ENCODE results near the gene SMAD5.

Gene SMAD5

DNA sequence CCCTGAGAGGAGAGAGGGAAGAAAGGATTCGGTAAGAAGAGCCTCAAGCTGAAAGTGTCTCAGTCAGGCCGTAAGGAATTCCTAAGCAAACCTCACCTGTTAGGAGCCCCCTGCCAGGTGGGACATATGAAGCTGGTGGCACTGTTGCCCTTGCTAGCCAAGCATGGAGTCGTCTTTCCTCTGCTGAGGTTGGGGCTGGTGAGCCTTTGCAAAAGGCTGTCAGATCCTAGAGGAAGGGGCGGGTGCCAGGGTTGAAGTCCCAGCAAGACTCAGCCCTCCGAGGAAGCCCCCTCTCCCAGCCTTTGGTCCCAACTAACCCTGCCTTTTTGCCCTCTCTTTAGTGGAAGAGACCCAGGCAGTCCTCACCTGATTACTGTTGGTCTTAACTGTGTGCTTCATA, 65.8 kb downstream of the SMAD5 start:
- no peak for DNase-seq

DNA sequence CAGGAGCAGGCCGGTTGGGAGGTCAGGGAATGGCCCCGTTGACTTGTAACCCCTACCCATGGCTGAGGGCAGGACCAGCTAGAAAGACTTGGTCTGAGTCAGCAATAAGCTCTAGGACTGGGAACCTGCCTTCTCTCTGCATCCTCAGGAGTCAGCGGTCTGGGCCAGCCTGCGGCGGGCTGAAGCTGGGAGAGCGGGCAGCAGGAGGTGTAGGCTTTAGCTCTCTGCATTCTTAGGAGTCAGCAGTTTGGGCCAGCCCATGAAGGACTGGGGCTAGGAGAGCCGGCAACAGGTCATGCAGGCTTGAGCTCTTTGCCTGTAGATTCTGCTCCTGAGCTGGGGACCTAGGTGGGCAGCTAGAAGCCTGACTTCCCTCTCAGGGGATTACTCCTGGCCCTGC, 66.8 kb downstream of the SMAD5 start:
- DNase-seq: no peak

DNA sequence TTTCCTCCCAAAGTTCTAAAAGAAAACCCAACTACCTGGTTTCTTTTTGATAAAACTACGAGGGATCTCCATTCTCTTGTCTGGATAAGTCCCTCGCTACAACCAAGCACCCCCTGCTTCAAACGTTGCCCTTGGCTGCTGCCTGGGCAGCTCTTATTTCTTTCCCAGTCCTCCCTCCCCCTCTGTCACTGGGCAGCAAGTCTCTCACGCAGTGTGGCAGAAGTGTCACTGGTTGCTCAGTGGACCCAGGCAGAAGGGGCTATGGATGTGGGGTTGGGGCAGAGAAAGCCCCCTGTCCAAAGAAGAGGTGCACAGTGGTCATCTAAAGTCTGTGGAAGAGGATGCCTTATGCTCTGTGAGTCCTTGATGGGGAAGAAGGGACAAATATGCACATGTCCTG, 67.5 kb downstream of the SMAD5 start:
- DNase-seq: no peak

DNA sequence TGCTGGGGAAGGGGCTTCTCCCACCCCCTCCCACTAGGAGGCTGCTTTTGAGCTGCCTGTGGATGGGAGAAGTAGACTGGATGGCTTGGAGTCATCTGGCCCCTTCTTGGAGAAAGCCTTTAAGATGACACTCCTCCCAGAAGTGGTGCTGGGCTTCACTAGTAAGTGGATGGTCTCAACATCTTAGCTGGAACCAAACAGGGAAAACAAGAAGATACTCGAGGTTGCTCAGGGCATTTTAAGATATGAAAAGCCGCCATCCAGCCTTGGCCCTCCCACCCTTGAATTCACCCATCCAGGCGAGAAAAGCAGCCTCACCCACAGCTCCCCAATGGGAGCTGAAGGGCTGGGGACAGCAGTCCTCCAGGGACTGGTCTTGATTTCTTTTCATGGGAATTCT, 68.1 kb downstream of the SMAD5 start:
- DNase-seq: no peak

DNA sequence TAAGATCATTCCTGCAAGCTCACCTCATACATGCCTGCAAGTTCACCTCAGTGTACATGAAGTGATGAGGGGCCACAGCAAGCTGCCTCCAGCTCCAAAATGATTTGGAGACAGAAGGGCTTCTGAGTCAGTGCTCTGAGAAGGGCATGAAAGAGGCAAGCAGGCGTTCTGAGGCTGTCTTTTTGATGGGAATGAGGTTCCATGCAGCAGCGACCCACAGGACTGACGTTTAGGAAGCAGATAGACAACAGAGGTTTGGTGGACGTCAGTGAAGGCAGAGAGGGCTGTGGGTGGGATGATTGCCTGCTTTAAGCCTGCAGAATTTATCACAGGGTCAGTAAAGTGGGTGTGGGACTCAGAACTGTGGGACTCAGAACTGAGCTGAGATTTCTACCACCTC, 69.2 kb downstream of the SMAD5 start:
- DNase-seq: no peak

DNA sequence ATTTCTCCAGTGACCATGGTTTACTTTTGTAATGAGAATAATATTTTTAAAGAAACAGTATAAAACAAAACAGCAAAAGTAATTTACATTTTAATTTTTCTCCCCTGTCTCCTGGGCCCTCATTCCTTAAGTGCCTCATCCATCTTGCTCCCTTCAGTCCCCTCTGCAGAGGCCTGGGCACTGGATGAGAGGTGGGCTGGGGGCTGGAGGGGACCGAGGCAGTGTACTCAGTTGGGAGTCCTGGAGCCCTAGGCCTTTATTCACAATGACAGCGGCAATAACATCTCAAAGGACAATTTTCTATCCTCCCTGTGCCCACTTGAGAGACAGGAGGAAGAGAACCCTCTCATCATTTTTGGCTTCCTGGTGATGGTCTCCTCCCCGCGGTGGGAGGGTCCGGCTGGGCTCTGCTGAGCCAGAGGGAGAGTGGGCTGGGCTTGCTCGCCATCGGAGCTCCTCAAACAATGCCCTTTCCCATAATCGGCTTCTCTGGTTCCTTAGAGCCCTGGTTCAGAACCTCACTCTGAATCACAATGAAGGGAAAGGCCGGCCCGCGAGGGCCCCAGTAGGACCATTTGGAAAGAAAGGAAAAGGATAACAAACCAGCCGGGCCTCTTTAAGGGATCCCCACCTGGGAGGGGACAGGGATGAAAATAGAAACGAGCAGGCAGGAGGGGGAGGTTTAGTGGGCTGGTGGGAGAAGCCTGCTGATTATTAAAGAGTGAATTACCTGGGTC, 70.0 kb downstream of the SMAD5 start:
- no peak for DNase-seq

DNA sequence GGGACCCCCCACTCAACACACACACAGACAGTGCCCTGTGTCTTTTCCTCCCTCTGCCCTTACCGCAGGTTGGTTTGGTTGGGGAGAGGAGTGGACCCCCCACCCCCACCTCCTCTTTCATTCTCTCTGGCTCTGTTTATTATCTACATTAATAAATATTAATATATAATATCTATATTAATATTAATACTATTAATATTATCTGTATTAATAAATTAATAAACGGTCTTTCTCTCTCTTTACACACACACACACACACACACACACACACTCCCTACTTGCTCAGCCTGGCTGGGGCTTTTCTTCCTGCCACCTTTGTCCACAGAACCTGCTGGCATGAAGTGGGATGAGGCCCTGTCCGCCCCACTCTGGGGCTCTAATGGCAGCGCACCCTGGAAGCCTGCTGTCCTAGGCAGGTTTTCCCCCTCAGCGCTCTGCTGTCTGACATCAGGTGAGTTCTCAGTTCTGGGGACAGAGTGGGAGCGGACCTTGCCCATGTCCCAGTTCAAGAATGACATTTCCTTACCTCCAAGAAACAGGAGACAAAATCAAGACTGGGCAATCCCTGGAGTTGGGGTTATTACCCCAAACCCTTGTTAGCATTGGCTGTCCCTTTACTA, 70.8 kb downstream of the SMAD5 start:
- no peak for DNase-seq

DNA sequence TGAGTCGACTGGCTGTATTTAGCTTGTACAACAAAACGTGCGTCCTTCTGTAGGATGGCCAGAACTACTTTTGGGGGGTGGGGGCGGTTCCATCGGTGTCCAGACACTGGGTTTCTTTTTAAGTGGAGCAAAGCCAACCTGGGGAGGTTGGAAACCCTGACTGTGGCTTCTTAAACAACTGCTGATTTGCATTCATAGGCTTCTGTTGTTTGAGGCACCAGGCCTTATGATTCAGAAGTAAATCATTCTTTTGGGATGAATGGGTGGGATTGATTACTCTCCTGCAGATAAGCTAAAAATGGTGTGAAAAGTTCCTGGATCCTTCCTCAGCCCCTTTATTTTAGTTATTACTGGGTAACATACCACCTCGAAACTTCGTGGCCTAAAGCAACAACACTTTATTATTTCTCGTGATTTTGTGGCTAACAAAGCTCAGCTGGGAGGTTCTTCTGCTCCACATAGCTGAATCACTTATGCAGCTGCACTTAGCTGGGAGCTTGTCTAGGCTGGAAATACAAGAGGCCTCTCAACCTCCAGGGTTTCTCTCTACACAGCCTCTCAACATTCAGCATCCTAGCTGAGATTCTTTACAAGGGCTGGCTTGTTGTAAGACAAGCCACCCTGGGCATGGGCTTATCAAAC, 72.5 kb downstream of the SMAD5 start:
- DNase-seq: no peak

DNA sequence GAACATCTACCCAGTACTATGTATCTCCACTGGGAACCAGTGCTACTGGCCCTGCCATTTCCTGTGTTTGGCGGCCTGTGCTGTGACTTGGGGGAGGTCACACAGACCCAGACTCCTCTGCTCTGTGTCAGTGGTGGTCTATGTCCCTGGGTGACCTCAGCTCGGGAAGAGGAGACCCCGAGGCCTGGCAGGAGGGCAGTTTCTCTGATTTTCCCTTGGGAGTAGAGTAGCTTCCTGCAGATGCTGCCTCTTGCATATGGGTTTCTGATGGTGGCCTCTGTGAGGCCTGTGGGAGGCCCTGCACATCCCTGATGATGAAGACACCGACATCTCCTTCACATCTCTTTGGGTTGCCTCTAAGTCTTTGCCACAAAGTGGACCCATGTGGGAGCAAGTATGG, 73.3 kb downstream of the SMAD5 start:
- no peak for DNase-seq

DNA sequence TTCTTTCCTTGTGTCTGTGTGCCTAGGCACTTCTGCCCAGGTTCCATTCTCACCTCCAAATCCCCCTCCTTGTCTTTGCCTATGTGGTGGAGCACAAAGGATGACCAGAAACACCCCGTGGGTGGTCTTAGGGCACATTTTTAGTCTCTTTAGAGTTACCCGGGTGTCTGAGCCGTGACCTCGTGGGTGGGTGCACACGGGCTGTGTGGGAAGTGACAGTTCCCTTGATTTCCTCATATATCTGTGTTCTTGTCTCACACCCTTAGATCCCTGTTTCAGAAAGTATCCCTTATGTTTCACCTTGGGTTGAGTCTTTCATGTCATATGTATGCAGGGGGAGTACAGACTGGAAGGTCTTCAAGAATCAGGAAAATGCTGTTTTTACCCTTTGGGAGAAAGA, 73.7 kb downstream of the SMAD5 start:
- DNase-seq: no peak

DNA sequence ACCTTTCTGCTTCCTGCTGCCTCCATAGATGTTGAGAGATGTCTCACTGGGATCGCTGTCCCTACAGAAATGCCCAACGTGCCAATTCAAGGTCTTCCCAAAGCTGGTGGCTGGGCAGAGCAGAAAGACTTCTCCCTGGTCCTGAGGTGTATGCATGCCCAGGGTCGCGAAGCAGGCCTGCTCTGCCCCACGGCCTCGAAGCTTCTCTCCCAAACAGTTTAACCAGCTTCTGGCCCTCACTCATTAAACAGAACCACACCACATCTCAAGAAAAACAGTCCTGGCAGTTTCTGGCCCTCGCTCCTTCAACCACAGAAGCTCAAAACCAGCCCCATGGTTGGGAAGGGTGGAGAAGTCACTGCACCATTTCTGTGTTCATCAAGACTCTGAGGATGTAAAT, 75.0 kb downstream of the SMAD5 start:
- DNase-seq: no peak

DNA sequence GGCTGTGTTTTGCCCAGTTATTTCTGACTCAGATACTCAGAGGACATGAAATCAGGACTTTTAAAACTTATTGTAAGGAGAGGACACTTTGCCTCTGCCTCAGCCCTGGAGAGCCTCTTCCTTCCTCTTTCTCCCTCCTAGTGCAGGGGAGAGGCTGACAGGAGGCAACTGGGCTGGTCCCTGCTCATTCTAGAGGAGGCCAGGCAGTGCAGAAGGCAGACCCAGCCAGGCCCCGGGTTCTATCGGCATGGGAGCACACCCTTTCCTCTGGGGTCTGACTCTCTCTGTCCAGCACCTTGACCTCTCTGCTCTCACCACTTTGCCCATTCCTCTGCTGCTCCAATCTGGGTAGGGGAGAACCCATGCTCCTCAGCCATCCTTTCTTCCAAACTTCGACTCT, 76.3 kb downstream of the SMAD5 start:
- no peak for DNase-seq

DNA sequence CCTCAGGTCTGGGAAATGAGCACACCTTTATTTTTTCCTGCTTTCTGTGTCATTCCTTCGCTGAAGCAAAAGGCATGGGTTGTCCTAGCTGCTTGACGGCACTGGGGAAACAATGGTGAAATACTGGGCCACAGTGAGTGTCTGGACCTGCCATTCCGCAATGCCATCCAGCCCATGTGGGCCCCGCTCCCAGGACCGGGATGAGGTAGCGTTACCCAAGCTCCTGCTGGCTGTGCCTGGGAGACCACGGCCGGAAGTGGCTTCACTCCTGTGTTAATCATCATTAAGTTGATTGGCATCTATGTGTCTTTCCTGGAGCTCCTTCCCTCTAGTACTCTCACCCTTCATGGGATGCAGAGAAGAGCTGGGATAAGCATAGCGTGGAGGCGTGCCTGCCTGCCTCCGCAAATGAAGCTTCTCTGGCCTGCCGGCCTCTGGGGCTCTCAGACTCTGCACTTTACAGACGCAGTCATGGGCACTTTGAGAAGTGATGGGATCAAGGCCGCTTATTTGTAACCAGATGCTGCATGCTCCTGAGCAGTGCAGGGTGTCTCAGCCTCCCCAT, 76.8 kb downstream of the SMAD5 start:
- no peak for DNase-seq

DNA sequence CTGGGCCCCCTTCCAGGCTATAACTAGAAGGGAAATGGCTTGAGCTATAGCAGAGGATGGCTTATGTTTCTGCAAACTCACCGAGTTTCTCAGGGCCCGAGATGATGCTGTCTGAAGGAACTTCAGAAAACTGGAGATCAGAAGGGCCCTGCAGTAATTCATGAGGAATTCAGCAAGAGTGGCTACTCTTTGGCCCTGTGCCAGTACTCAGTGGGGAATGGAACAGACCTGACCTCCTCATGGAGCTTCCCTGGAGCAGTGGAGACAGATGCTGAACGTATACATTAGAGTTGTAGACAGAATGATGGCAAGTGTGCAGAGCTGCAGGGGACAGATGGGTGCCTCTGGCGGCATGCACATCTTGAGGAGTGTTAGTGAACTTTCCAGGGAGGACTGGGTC, 77.6 kb downstream of the SMAD5 start:
- DNase-seq: no peak

DNA sequence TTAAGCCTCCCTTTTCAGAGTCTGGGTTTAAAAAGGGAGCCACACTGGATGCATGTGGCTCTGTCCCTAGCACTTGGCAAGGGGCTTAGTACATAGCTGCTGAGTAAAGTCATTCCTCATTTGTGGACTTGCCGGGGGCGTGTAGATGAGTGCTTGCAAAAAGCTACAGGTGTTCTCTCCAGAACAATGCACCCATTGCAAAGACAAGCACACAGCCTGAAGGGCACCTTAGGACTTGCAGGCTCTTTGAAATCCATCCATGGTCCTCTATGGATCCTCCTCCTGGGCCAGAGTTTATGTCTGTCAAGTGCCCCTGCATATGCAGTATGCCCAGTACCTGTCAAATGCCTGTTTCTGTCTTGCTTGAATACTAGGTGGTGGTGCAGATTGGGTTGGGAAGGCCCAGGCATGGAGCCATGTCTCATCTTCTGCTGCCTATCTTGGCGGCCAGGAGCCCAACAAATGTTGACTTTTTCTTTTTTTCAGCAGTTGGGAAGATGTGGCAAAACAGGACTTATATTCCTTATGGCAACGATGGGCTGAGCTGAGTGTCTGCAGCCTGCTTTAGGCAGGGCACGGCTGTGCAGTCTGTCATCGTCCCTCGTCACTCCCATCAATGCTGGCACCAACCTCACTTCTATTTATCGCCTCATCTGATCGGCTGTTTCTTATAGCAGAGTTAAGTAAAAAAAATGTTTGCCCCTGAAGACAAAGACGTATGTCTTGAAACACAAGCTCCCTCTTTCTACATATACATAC, 78.8 kb downstream of the SMAD5 start:
- no peak for DNase-seq

DNA sequence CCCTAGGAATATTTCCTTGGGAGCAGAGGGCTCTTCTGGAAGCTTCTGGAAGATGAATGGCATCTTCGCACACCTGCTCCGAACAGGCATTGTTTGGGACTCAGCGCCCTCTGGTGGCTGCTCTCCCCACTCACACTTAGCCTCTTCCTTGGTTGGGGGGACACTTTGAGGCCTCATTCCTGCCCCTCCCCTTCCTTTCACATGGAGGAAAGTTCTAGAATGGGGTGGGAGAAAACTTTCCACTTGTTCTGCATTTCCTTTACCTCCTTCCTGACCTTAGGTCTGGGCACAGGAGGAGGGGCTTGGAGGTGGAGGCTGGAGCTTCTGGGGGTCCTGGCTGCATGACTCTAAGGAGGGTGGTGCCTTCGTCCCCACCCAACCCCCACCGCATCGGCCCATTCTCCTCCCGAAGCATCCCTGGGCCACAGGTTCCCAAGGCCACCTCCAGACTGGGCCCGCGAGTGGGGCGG, 79.6 kb downstream of the SMAD5 start:
- peak; percentile 38 for DNase-seq

DNA sequence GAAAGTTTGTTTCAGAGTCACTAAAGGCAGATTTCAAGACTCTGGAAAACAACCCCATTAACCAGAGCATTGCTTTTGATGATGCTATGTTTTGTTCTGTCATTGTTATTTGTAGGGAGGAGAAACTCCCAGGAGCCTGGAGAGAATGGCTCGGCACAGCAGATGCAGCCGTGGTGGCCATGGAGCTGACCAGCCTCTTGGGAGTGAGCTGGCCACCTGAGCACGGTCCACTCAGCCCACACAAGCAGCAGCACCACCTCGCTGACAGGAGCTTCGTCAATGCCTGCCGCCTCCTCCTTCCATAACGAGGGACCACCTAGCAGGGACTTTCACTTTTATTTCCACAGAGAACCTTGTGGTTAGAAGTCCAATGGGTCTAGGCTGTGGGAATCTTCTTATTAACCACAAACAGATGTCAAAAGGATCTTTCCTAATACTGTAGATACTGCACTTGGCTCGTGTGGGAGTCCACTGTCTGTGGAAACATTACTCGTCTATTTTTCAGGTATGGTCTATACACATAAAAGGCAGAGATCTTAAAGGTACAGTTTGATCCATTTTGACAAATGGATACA, 81.4 kb downstream of the SMAD5 start:
- DNase-seq: no peak

DNA sequence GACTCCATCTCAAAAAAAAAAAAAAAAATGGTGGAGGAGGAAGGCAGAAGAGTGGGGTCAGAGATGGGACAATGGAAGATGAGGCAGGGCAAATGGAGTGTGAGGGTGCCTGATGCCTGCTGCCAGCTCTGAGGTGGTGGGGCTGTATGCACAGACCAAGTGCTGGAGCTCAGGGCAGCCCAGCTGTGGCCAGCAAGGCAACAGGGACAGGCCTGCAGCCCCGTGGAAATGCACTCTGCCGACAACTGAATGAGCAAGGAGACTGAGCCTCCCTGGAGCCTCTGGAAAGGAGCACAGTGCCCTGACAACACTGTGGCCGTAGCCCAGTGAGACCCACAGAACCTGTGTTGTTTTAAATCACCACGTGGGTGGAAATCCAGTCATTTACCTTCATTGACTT, 83.2 kb downstream of the SMAD5 start:
- DNase-seq: no peak

DNA sequence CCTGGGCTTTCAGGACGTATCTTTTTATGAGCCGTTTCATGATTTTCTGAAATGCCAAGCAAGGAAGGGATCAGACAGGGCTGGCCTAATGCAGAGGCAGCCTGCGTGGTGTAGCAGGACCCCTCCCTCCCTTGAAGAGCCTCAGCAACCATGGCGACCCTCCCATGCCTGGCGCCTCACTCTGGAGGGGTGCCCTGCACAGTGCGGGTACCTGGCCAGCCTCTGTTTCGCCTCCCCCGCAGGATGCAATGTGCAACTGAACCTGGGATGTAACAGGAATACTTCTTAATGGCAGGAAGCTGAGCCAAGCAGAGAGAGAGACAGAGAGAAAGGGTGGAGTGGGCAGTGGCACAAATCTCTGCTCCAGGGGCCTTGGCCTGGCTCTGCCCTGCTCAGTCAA, 83.6 kb downstream of the SMAD5 start:
- DNase-seq: no peak

DNA sequence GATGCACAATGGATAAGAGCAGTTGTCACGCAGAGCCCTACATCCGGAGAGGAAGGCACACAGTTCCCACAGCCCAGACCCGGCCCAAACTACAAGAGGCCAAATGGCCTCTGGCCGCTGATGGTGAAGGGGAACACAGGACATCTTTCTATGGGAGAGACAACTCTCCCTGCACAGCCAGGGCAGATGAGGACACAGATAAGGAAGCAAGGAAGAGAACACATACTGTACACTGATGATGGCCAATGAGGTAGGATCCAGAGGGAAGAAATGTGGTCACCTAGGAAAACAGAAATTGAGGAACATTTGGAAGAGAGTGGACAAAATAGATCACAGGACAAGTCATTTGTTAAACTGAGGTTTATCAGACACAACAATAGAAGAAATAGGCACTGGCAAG, 88.7 kb downstream of the SMAD5 start:
- no peak for DNase-seq

DNA sequence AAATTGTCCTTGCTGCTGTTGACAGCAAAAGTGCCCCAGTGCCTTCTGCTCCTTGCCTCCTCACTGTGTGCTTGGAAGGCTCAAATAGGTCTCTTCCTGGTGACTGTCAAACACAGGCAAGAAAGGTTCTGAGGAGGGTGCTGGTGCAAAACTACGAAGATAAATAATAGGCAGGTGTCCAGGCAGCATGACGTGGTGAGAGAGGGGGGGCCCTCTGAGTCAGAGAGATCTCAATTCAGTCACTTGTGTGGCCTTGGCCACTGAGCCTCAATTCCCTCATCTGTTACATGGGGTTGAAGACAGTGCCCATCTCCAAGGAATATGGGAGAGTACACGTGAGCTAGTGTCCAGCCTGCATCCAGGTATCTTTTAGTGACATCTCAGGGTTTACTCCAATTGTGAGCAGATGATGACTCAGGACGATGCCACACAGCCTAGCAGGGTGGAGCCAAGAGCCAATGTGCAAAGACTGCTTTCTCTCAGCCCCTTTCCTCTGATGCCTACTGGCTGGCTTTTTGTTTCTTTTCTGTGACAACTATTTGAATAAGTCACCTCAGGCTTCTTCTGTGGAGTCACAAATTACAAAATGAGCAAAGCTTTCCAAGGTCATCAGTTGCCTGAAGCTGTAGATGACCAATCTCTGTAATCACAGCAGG, 90.1 kb downstream of the SMAD5 start:
- no peak for DNase-seq

DNA sequence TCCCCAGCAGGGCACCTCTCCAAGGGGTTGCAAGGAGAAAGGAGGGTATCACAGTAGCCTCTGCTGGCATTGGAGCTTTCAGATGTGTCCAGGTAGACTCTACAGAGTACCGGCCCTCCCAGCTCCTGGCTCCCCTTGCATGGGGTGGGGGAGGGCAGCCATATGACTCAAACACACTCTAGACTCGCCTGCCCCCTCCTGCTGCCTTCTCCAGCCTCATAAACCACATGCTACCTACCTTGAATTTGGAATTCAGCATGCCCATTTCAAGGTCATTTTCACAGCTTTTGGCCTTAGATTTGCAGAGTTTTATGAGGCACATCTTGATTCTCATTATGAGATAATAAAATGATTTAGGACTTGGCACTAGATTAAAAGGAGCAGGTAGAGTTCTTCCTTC, 93.2 kb downstream of the SMAD5 start:
- no peak for DNase-seq

Measured in T-helper 9 cell (primary cell).